SH-SY5Y (cell line): Measurements from ENCODE around the gene SLC13A1.

Source experiments
- GATA2 ChIP-seq: IDR thresholded peaks from 2 replicates; pipeline ENCODE4 v1.6.1; 2011; ENCODE audit warnings: mild to moderate bottlenecking, low read depth, low read length
- GATA3 ChIP-seq: IDR thresholded peaks from 2 replicates; pipeline ENCODE4 v1.6.1; 2011; ENCODE audit warnings: low read depth, mild to moderate bottlenecking, low read length, moderate library complexity

GRCh38 chr7:123070702-123071286, 129.0 kb downstream of the SLC13A1 start:
- no peak for TF ChIP-seq GATA2
- TF ChIP-seq GATA3 = no peak
